ENCODE data around the gene KCNH5. TPM values are rescaled to one million over a fixed set of nuclear protein-coding genes. Genes with fewer than 3 reads are reported as not detected.
"Not testable (repeated sequence)": the region's sequence is repeated elsewhere in the genome, so short reads cannot be mapped to it uniquely, and the experiment has no call there.

Gene KCNH5
- total RNA-seq, 1 donor from 2014 or later, result under 0.01 TPM

GRCh38 chr14:62777510-62777909, 267.7 kb downstream of the KCNH5 start:
- Histone ChIP-seq H3K27me3 (ENCODE audit: control insufficient read depth in 3 of 3, insufficient read depth in 3 of 3, low read length in 3 of 3) (no peaks in the 10 kb centered on the region), H3K4me3 (ENCODE audit: low read length in 3 of 3) (no peak overlapping the region), H3K4me1 (ENCODE audit: control insufficient read depth in 3 of 3, insufficient read depth in 3 of 3, low read length in 3 of 3) (peaks cover 0 to 3% (median 0%) of the 10 kb centered on the region in 3 donors), H3K36me3 (ENCODE audit: control insufficient read depth in 3 of 3, insufficient read depth in 3 of 3, low read length in 3 of 3) (no peaks in the 10 kb centered on the region), H3K9me3 (ENCODE audit: control insufficient read depth in 3 of 3, low read length in 3 of 3) (no peaks in the 10 kb centered on the region), H3K27ac (ENCODE audit: low read depth, low read length) (no peak overlapping the region), H3K9ac (ENCODE audit: low read depth in 1 of 3, low read length in 3 of 3) (no peak overlapping the region)

DNA sequence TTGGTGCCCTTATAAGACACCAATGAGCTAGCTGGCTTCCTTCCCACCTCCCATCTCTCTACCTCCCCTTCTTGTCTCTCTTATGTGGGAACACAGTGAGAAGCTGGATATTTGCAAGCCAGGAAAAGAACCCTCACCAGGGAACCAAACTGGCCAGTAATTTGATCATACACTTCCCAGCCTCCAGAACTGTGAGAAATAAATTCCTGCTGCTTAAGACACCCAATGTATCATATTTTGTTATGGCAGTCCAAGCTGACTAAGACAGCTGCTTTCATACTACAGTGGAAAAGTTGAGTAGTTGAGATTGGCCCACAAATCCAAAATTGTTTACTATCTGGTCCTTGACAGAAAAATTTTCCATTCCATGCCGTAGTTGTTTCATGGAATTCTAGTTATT, 269.0 kb downstream of the KCNH5 start:
- H3K4me1 ChIP-seq (ENCODE audit: control insufficient read depth in 3 of 3, insufficient read depth in 3 of 3, low read length in 3 of 3), result peaks cover 0 to 3% (median 0%) of the 10 kb centered on the region in 3 donors
- no peaks in the 10 kb centered on the region for H3K36me3 ChIP-seq (ENCODE audit: control insufficient read depth in 3 of 3, insufficient read depth in 3 of 3, low read length in 3 of 3)
- H3K9me3 ChIP-seq (ENCODE audit: control insufficient read depth in 3 of 3, low read length in 3 of 3), result no peaks in the 10 kb centered on the region

GRCh38 chr14:62768753-62769152, 276.5 kb downstream of the KCNH5 start:
- Histone ChIP-seq H3K36me3 (ENCODE audit: control insufficient read depth in 3 of 3, insufficient read depth in 3 of 3, low read length in 3 of 3) (no peaks in the 10 kb centered on the region), H3K9me3 (ENCODE audit: control insufficient read depth in 3 of 3, low read length in 3 of 3) (no peaks in the 10 kb centered on the region), H3K4me3 (ENCODE audit: low read length in 3 of 3) (no peak overlapping the region), H3K9ac (ENCODE audit: low read depth in 1 of 3, low read length in 3 of 3) (no peak overlapping the region), H3K27me3 (ENCODE audit: control insufficient read depth in 3 of 3, insufficient read depth in 3 of 3, low read length in 3 of 3) (no peaks in the 10 kb centered on the region), H3K27ac (ENCODE audit: low read depth, low read length) (no peak overlapping the region), H3K4me1 (ENCODE audit: control insufficient read depth in 3 of 3, insufficient read depth in 3 of 3, low read length in 3 of 3) (peaks cover 0 to 5% (median 4%) of the 10 kb centered on the region in 3 donors)

More for the DNA sequence above, 269.0 kb downstream of the KCNH5 start:
- Histone ChIP-seq H3K9ac (ENCODE audit: low read depth in 1 of 3, low read length in 3 of 3) (no peak overlapping the region), H3K27ac (ENCODE audit: low read depth, low read length) (no peak overlapping the region), H3K27me3 (ENCODE audit: control insufficient read depth in 3 of 3, insufficient read depth in 3 of 3, low read length in 3 of 3) (no peaks in the 10 kb centered on the region), H3K4me3 (ENCODE audit: low read length in 3 of 3) (no peak overlapping the region)

DNA sequence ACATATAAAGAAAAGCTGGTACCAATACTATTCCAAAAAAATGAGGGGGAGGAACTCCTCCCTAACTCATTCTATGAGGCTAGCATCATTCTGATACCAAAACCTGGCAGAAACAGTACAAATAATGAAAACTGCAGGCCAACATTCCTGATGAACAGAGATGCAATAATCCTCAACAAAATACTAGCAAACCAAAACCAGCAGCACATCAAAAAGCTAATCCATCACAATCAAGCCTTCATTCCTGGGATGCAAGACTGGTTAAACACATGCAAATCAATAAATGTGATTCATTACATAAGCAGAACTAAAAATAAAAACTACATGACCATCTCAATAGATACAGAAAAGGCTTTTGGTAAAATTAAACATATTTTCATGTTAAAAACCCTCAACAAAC, 281.3 kb downstream of the KCNH5 start:
- peaks cover 0 to under 1% (median under 1%) of the 10 kb centered on the region in 3 donors for H3K4me1 ChIP-seq (ENCODE audit: control insufficient read depth in 3 of 3, insufficient read depth in 3 of 3, low read length in 3 of 3)
- H3K27me3 ChIP-seq (ENCODE audit: control insufficient read depth in 3 of 3, insufficient read depth in 3 of 3, low read length in 3 of 3), result no peaks in the 10 kb centered on the region
- no peak overlapping the region for H3K9ac ChIP-seq (ENCODE audit: low read depth in 1 of 3, low read length in 3 of 3)
- no peaks in the 10 kb centered on the region for H3K9me3 ChIP-seq (ENCODE audit: control insufficient read depth in 3 of 3, low read length in 3 of 3)
- H3K4me3 ChIP-seq (ENCODE audit: low read length in 3 of 3), result no peak overlapping the region
- no peak overlapping the region for H3K27ac ChIP-seq (ENCODE audit: low read depth, low read length)
- no peaks in the 10 kb centered on the region for H3K36me3 ChIP-seq (ENCODE audit: control insufficient read depth in 3 of 3, insufficient read depth in 3 of 3, low read length in 3 of 3)

DNA sequence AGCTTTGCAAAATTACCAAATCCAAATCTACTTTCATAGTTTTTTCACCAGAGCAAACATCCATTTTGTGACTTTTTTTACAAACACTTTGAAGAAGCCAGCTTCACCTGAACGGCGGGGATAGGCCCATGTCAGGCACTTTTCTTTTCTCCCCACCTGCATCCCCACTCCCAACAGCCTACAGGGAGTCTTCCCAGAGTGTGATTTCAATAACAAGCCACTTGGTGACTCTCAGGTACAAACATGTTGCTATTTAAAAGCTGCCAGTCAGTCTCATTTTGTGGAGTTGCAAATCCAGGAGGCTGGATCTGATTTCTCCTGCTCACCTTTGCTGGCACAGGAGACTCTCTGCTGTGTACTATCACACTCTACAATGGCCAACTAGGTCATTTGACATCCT, 285.5 kb downstream of the KCNH5 start:
- Histone ChIP-seq H3K9ac (ENCODE audit: low read depth in 1 of 3, low read length in 3 of 3) (no peak overlapping the region), H3K4me3 (ENCODE audit: low read length in 3 of 3) (no peak overlapping the region), H3K27me3 (ENCODE audit: control insufficient read depth in 3 of 3, insufficient read depth in 3 of 3, low read length in 3 of 3) (no peaks in the 10 kb centered on the region), H3K27ac (ENCODE audit: low read depth, low read length) (no peak overlapping the region), H3K36me3 (ENCODE audit: control insufficient read depth in 3 of 3, insufficient read depth in 3 of 3, low read length in 3 of 3) (no peaks in the 10 kb centered on the region), H3K4me1 (ENCODE audit: control insufficient read depth in 3 of 3, insufficient read depth in 3 of 3, low read length in 3 of 3) (no peaks in the 10 kb centered on the region), H3K9me3 (ENCODE audit: control insufficient read depth in 3 of 3, low read length in 3 of 3) (peaks cover 0 to 4% (median 3%) of the 10 kb centered on the region in 3 donors)

- H3K27me3 ChIP-seq (ENCODE audit: control insufficient read depth in 3 of 3, insufficient read depth in 3 of 3, low read length in 3 of 3); H3K9me3 ChIP-seq (ENCODE audit: control insufficient read depth in 3 of 3, low read length in 3 of 3); H3K27ac ChIP-seq (ENCODE audit: low read depth, low read length); H3K4me3 ChIP-seq (ENCODE audit: low read length in 3 of 3); H3K36me3 ChIP-seq (ENCODE audit: control insufficient read depth in 3 of 3, insufficient read depth in 3 of 3, low read length in 3 of 3); H3K4me1 ChIP-seq (ENCODE audit: control insufficient read depth in 3 of 3, insufficient read depth in 3 of 3, low read length in 3 of 3); H3K9ac ChIP-seq (ENCODE audit: low read depth in 1 of 3, low read length in 3 of 3): not testable (repeated sequence)
Observed at GRCh38 chr14:62746881-62747280, 298.4 kb downstream of the KCNH5 start.

GRCh38 chr14:62745496-62745895, 299.8 kb downstream of the KCNH5 start:
- H3K9ac ChIP-seq (ENCODE audit: low read depth in 1 of 3, low read length in 3 of 3), result no peak overlapping the region
- no peak overlapping the region for H3K27ac ChIP-seq (ENCODE audit: low read depth, low read length)
- no peaks in the 10 kb centered on the region for H3K27me3 ChIP-seq (ENCODE audit: control insufficient read depth in 3 of 3, insufficient read depth in 3 of 3, low read length in 3 of 3)
- no peaks in the 10 kb centered on the region for H3K36me3 ChIP-seq (ENCODE audit: control insufficient read depth in 3 of 3, insufficient read depth in 3 of 3, low read length in 3 of 3)
- no peaks in the 10 kb centered on the region for H3K4me1 ChIP-seq (ENCODE audit: control insufficient read depth in 3 of 3, insufficient read depth in 3 of 3, low read length in 3 of 3)
- no peak overlapping the region for H3K4me3 ChIP-seq (ENCODE audit: low read length in 3 of 3)
- H3K9me3 ChIP-seq (ENCODE audit: control insufficient read depth in 3 of 3, low read length in 3 of 3), result no peaks in the 10 kb centered on the region

DNA sequence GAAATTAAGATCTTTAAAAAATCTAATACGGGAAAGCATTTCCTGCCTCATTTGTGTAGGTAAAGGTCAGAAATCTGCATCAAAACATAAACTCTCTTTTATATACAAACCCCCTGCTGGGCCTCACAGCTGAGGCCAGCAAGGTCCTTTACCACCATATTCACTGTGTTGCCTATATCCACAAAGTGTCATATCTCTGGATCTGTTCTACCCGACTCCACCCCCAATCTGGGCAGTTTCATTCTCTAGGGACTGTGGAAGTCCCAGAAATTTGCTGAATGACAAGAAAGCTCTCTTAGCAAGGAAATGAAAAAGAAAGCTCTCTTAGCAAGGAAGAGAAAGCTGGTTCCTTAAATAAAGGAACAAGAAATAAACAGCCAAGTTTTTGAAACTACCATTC, 301.7 kb downstream of the KCNH5 start:
- Histone ChIP-seq H3K36me3 (ENCODE audit: control insufficient read depth in 3 of 3, insufficient read depth in 3 of 3, low read length in 3 of 3) (no peaks in the 10 kb centered on the region), H3K9ac (ENCODE audit: low read depth in 1 of 3, low read length in 3 of 3) (no peak overlapping the region), H3K27me3 (ENCODE audit: control insufficient read depth in 3 of 3, insufficient read depth in 3 of 3, low read length in 3 of 3) (no peaks in the 10 kb centered on the region), H3K4me3 (ENCODE audit: low read length in 3 of 3) (no peak overlapping the region), H3K27ac (ENCODE audit: low read depth, low read length) (no peak overlapping the region), H3K4me1 (ENCODE audit: control insufficient read depth in 3 of 3, insufficient read depth in 3 of 3, low read length in 3 of 3) (no peaks in the 10 kb centered on the region), H3K9me3 (ENCODE audit: control insufficient read depth in 3 of 3, low read length in 3 of 3) (no peaks in the 10 kb centered on the region)

GRCh38 chr14:62743118-62743517, 302.1 kb downstream of the KCNH5 start:
- Histone ChIP-seq H3K27me3 (ENCODE audit: control insufficient read depth in 3 of 3, insufficient read depth in 3 of 3, low read length in 3 of 3) (no peaks in the 10 kb centered on the region), H3K9me3 (ENCODE audit: control insufficient read depth in 3 of 3, low read length in 3 of 3) (no peaks in the 10 kb centered on the region), H3K27ac (ENCODE audit: low read depth, low read length) (no peak overlapping the region), H3K36me3 (ENCODE audit: control insufficient read depth in 3 of 3, insufficient read depth in 3 of 3, low read length in 3 of 3) (no peaks in the 10 kb centered on the region), H3K4me3 (ENCODE audit: low read length in 3 of 3) (no peak overlapping the region), H3K4me1 (ENCODE audit: control insufficient read depth in 3 of 3, insufficient read depth in 3 of 3, low read length in 3 of 3) (no peaks in the 10 kb centered on the region), H3K9ac (ENCODE audit: low read depth in 1 of 3, low read length in 3 of 3) (no peak overlapping the region)

- Histone ChIP-seq H3K36me3 (ENCODE audit: control insufficient read depth in 3 of 3, insufficient read depth in 3 of 3, low read length in 3 of 3) (no peaks in the 10 kb centered on the region), H3K4me3 (ENCODE audit: low read length in 3 of 3) (no peak overlapping the region), H3K4me1 (ENCODE audit: control insufficient read depth in 3 of 3, insufficient read depth in 3 of 3, low read length in 3 of 3) (no peaks in the 10 kb centered on the region), H3K27ac (ENCODE audit: low read depth, low read length) (no peak overlapping the region), H3K9ac (ENCODE audit: low read depth in 1 of 3, low read length in 3 of 3) (no peak overlapping the region), H3K27me3 (ENCODE audit: control insufficient read depth in 3 of 3, insufficient read depth in 3 of 3, low read length in 3 of 3) (no peaks in the 10 kb centered on the region), H3K9me3 (ENCODE audit: control insufficient read depth in 3 of 3, low read length in 3 of 3) (no peaks in the 10 kb centered on the region)
Observed at GRCh38 chr14:62739647-62740046, 305.6 kb downstream of the KCNH5 start.
